Keratinocyte (primary cell): ENCODE measurements around the gene GZF1. TPM values are rescaled to one million over a fixed set of nuclear protein-coding genes. Genes with fewer than 3 reads are reported as not detected.

Experiments used
- DNase-seq: peaks from one replicate; pipeline ENCODE4 v3.0.0-alpha.2; 2011; ENCODE audit warnings: low read depth, missing footprints, low spot score
- FAIRE-seq: peaks from 2 replicates; lab custom pipeline; 2011; peaks lifted over from hg19 to GRCh38; lab: Jason Lieb, UNC
- H2AFZ ChIP-seq: 2 replicates; pipeline ENCODE4 v1.6.0; 2012; ENCODE audit warnings: low read length, control low read depth, inconsistent platforms; ENCODE audit not compliant: control insufficient read depth
- H3K27ac ChIP-seq: 2 replicates; pipeline ENCODE4 v1.5.1; 2011; ENCODE audit warnings: low read length; ENCODE audit not compliant: control insufficient read depth, insufficient read depth
- H3K27me3 ChIP-seq: 3 replicates; pipeline ENCODE4 v1.6.0; 2011; ENCODE audit warnings: low read length; ENCODE audit not compliant: control insufficient read depth, insufficient read depth; ENCODE audit errors: extremely low read depth
- H3K36me3 ChIP-seq, 2 experiments: 2 replicates in 1 of 2; 3 replicates in 1 of 2; pipeline ENCODE4 v1.5.1; 2011; ENCODE audit warnings: low read length in 2 of 2, mild to moderate bottlenecking in 1 of 2; ENCODE audit not compliant: control insufficient read depth in 2 of 2, insufficient read depth in 2 of 2; ENCODE audit errors: extremely low read depth in 1 of 2
- H3K4me1 ChIP-seq: 3 replicates; pipeline ENCODE4 v1.5.1; 2011; ENCODE audit warnings: low read length; ENCODE audit not compliant: control insufficient read depth, insufficient read depth; ENCODE audit errors: extremely low read depth
- H3K4me2 ChIP-seq: 3 replicates; pipeline ENCODE4 v1.6.0; 2011; ENCODE audit warnings: low read depth, low read length; ENCODE audit not compliant: control insufficient read depth, insufficient read depth; ENCODE audit errors: extremely low read depth
- H3K4me3 ChIP-seq, 3 experiments: fragments of 200-600 bp in 1 of 3; sonication (generic) in 1 of 3; 2 replicates in 2 of 3; 3 replicates in 1 of 3; pipeline ENCODE4 v1.5.1; 2011 to 2016; ENCODE audit warnings: low read length in 3 of 3, mild to moderate bottlenecking in 3 of 3, control low read depth in 2 of 3, inconsistent platforms in 1 of 3, low read depth in 1 of 3, mixed read lengths in 1 of 3, mixed run types in 1 of 3, moderate library complexity in 1 of 3; ENCODE audit not compliant: control insufficient read depth in 2 of 3, insufficient read depth in 2 of 3; ENCODE audit errors: extremely low read depth in 1 of 3
- H3K79me2 ChIP-seq: 2 replicates; pipeline ENCODE4 v1.6.0; 2012; ENCODE audit warnings: low read length; ENCODE audit not compliant: control insufficient read depth, insufficient read depth
- H3K9ac ChIP-seq: 3 replicates; pipeline ENCODE4 v1.6.0; 2011; ENCODE audit warnings: low read length; ENCODE audit not compliant: control insufficient read depth, insufficient read depth; ENCODE audit errors: extremely low read depth
- H3K9me1 ChIP-seq: 3 replicates; pipeline ENCODE4 v1.6.0; 2011; ENCODE audit warnings: low read length; ENCODE audit not compliant: control insufficient read depth, insufficient read depth; ENCODE audit errors: extremely low read depth
- H3K9me3 ChIP-seq: 2 replicates; pipeline ENCODE4 v1.5.1; 2012; ENCODE audit warnings: low read depth, low read length; ENCODE audit not compliant: control insufficient read depth
- H4K20me1 ChIP-seq: 3 replicates; pipeline ENCODE4 v1.6.0; 2011; ENCODE audit warnings: low read length; ENCODE audit not compliant: control insufficient read depth, insufficient read depth; ENCODE audit errors: extremely low read depth
- EZH2 ChIP-seq: IDR thresholded peaks from one replicate; pipeline ENCODE4 v1.6.1; 2012; ENCODE audit warnings: inconsistent platforms, mild to moderate bottlenecking, low read length, moderate library complexity
- dilution Hi-C: fragments of 300-500 bp; cut with MboI; formaldehyde crosslinking; loops from one replicate; pipeline ENCODE4 v1.7.0; 2020; ENCODE audit warnings: low sequenced_read_pairs; ENCODE audit not compliant: extremely low pct_ligation_motif_present
- polyA plus RNA-seq, 5 experiments: library from polyadenylated mRNA; depleted of rRNA in 3 of 5; stranded (reverse) in 3 of 5; stranded (forward) in 1 of 5; unstranded in 1 of 5; fragments of >200 nt; gene quantifications; 1 replicate in 1 of 5; 2 replicates in 3 of 5; 3 replicates in 1 of 5; pipeline versions ENCODE4 v1.2.1 to v1.2.3, GENCODE V29; 2011 to 2012; ENCODE audit warnings: missing spikeins in 2 of 5, low read depth in 1 of 5, low replicate concordance in 1 of 5
- TF ChIP-seq, protein P1 (sequence below), 3 experiments: IDR thresholded peaks in 1 of 3; conservative IDR thresholded peaks in 1 of 3; optimal IDR thresholded peaks in 1 of 3; 2 replicates in 2 of 3; 3 replicates in 1 of 3; pipeline versions ENCODE3 to v1.5.1; 2011; ENCODE audit warnings: low read length in 3 of 3, mild to moderate bottlenecking in 3 of 3, moderate library complexity in 2 of 3, control low read depth in 1 of 3, inconsistent platforms in 1 of 3; ENCODE audit not compliant: insufficient read depth in 2 of 3; ENCODE audit errors: extremely low read depth in 1 of 3

GZF1 gene
- polyA plus RNA-seq, 1 donor (not counting 4 experiments of a cell fraction or from before 2014, with no cell fraction given): 11.7 TPM

DNA sequence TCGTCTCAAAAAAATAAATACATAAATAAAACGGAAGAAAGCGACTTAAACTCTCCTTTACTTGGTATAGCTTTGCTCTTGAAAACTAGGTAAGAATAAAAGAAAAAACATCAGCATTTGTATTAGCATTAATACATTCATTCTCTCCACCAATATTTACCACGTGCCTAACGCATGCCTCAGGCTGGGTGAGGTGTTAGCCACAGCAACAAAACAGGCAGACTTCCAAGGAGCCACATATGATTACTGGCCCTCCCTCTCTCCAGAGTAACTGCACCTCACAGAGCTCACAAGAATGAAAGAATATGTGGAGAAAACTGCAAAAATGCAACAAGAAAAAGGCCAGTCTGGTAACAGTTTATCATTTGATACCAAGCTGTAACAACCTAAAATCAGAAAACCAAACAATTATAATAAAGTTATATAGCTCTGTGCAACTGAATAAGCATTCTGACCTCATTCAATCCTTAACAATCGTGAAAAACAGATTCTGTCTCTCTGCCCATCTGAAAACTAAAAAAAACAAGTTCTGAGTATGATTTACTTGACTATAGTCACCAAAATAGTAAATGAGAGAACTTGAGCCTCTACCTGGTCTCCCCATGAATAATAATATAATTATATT is 54.1 kb downstream of the GZF1 start:
- no peak overlapping the region for H3K9ac ChIP-seq
- DNase-seq: no peak
- no peak overlapping the region for H3K4me2 ChIP-seq
- H2AFZ ChIP-seq: no peak overlapping the region
- no peaks in the 10 kb centered on the region for H3K9me3 ChIP-seq
- FAIRE-seq: peak; percentile 89
- H4K20me1 ChIP-seq: no peaks in the 10 kb centered on the region
- dilution Hi-C loops: loop anchor here (25.0 kb wide), 1 partner anchor 196 kb away; the partner anchor contains the start of gene CST9
- H3K79me2 ChIP-seq: peaks cover 89% of the 10 kb centered on the region
- no peak overlapping the region for H3K4me3 ChIP-seq
- peaks cover 16% of the 10 kb centered on the region for H3K4me1 ChIP-seq
- H3K36me3 ChIP-seq: peaks cover 0 to 2% of the 10 kb centered on the region in 2 experiments
- H3K27me3 ChIP-seq: no peaks in the 10 kb centered on the region
- TF ChIP-seq, protein P1, sequence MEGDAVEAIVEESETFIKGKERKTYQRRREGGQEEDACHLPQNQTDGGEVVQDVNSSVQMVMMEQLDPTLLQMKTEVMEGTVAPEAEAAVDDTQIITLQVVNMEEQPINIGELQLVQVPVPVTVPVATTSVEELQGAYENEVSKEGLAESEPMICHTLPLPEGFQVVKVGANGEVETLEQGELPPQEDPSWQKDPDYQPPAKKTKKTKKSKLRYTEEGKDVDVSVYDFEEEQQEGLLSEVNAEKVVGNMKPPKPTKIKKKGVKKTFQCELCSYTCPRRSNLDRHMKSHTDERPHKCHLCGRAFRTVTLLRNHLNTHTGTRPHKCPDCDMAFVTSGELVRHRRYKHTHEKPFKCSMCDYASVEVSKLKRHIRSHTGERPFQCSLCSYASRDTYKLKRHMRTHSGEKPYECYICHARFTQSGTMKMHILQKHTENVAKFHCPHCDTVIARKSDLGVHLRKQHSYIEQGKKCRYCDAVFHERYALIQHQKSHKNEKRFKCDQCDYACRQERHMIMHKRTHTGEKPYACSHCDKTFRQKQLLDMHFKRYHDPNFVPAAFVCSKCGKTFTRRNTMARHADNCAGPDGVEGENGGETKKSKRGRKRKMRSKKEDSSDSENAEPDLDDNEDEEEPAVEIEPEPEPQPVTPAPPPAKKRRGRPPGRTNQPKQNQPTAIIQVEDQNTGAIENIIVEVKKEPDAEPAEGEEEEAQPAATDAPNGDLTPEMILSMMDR (optimal IDR thresholded peaks at IDR 0.05 in 1 of 3, IDR thresholded peaks at IDR 0.05 in 1 of 3, conservative IDR thresholded peaks at IDR 0.05 in 1 of 3; ENCODE audit: extremely low read depth in 1 of 3, insufficient read depth in 2 of 3, low read length in 3 of 3): no peak
- no peak for TF ChIP-seq EZH2
- peak overlapping the region; percentile 8 for H3K27ac ChIP-seq
- H3K9me1 ChIP-seq: no peaks in the 10 kb centered on the region

DNA sequence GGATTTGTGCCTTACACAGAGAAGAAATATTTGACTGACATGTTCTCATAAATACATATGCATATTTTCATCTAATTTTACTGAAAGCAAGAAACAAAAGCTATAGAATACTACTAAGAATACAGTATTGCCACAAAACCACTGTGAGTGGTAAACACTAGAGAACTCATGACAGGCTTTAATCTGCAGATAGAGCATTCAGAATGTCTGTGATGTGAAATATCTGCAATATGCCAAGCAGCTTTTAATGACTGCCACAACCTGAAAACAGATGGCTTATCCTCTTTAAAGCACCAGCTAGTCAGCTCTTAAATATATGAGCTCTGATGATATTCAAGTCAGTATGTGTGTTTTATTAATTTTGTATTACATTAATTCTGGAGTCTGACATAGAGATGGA is 55.9 kb downstream of the GZF1 start:
- no peaks in the 10 kb centered on the region for H3K9me3 ChIP-seq
- H3K9ac ChIP-seq: no peak overlapping the region
- H3K79me2 ChIP-seq: peaks cover 73% of the 10 kb centered on the region
- H3K36me3 ChIP-seq: no peaks in the 10 kb centered on the region
- no peaks in the 10 kb centered on the region for H3K27me3 ChIP-seq
- H2AFZ ChIP-seq: no peak overlapping the region
- no peak overlapping the region for H3K4me2 ChIP-seq
- FAIRE-seq (no peak), DNase-seq (no peak)
- no peak overlapping the region for H3K27ac ChIP-seq
- peaks cover 16% of the 10 kb centered on the region for H3K4me1 ChIP-seq
- H3K4me3 ChIP-seq: no peak overlapping the region
- dilution Hi-C loops: loop anchor here (25.0 kb wide), 1 partner anchor 194 kb away; the partner anchor contains the start of gene CST9
- TF ChIP-seq EZH2: no peak
- TF ChIP-seq, protein P1 (optimal IDR thresholded peaks at IDR 0.05 in 1 of 3, IDR thresholded peaks at IDR 0.05 in 1 of 3, conservative IDR thresholded peaks at IDR 0.05 in 1 of 3; ENCODE audit: extremely low read depth in 1 of 3, insufficient read depth in 2 of 3, low read length in 3 of 3): no peak
- H4K20me1 ChIP-seq: no peaks in the 10 kb centered on the region
- H3K9me1 ChIP-seq: no peaks in the 10 kb centered on the region
